HG03139 (cell line): ENCODE measurements around the gene RXRB.

Source experiments
- ATAC-seq: cut with Tn5 transposase; IDR thresholded peaks from one replicate; pipeline ENCODE4 v1.9.1; 2021; ENCODE audit not compliant: unreplicated experiment

The RXRB gene

GRCh38 chr6:33198159-33198852, 2.2 kb downstream of the RXRB start:
- ATAC-seq: no peak

- ATAC-seq: no peak
Observed at GRCh38 chr6:33197431-33198048, 2.9 kb downstream of the RXRB start.

GRCh38 chr6:33195304-33196165, 4.9 kb downstream of the RXRB start:
- ATAC-seq: no peak

DNA sequence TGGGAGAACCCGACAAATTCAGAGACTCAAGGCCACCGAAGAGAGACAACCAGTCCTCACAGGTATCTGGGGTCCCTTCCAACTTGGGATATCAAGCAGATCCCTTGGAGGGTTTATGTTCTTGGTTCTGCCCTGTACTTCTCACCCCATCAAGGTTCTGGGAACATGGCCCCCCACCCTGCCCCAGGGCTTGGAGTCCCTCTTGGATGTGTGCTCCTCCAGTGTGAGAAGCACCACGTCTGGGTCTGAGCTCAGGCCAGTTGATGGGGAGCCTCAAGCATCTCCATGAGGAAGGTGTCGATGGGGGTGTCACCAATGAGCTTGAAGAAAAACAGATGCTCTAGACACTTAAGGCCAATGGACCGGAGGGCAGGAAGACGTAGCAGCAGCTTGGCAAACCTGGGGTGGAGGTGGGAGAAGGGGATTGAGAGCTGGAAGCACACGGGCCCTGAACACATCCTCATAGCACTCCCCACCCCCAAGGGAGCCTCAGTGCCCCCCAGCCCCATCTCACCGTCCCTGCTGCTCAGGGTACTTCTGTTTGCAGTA, 6.0 kb downstream of the RXRB start:
- ATAC-seq: no peak

- ATAC-seq: no peak
Observed at GRCh38 chr6:33193619-33194018, 6.8 kb downstream of the RXRB start.

- ATAC-seq: no peak
Observed at GRCh38 chr6:33192671-33193602, 7.5 kb downstream of the RXRB start.

DNA sequence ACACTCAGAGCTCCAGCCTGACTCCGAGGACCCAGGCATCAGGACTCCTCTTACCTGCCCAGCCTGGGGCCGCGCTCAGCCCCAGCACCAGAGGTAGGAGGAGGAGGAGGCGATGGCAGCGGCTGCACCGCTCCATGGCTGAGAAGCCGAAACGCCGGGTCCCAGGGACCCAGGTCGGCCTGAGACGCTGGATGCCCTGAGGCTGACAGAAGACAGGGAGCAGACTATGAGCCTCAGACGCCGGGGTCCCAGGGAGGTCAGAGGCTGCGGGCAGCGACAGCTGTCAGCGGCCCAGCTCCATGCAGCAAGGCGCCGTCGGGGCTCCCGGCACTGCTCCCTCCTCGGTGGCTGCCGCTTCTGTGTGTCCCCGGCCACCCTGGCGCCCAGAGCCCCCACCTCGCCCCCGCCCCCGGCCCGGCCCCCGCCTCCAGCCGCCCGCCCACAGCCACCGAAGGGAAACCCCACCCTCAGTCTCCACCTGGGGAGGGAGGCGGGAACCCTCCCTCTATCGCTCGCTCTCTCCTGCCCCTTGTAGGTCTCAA, 8.3 kb downstream of the RXRB start, which contains the start of gene COL11A2:
Gene COL11A2, minus strand, starts transcription at position 363 of the 542 bp plus-strand sequence. Its CDS starts 227 bp downstream, at position 136.
- no peak for ATAC-seq

- ATAC-seq: no peak
Observed at GRCh38 chr6:33191383-33192104, 8.9 kb downstream of the RXRB start.

- ATAC-seq: no peak
Observed at GRCh38 chr6:33190504-33191107, 9.9 kb downstream of the RXRB start.

- no peak for ATAC-seq
Observed at GRCh38 chr6:33189625-33190448, 10.6 kb downstream of the RXRB start.

- no peak for ATAC-seq
Observed at GRCh38 chr6:33189164-33189563, 11.3 kb downstream of the RXRB start.

DNA sequence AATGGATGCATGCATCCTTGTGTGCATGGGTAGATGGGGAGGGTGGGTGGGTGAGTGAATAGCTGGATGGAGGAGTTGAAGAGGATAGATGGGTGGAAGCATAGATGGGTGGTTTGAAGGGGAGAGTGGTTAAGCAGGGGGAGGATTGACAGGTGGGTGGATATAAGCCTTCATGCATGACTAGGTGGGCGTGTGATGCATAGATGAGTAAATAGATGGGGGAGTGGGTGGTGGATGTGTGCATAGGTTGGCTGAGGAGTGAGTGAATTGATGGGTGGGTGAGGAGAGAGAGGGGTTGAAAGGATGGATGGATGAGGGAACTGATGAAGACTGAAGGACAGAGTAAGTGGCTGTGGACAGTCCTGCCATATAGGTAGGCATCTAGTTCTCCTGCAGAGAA, 12.7 kb downstream of the RXRB start:
- ATAC-seq: no peak

DNA sequence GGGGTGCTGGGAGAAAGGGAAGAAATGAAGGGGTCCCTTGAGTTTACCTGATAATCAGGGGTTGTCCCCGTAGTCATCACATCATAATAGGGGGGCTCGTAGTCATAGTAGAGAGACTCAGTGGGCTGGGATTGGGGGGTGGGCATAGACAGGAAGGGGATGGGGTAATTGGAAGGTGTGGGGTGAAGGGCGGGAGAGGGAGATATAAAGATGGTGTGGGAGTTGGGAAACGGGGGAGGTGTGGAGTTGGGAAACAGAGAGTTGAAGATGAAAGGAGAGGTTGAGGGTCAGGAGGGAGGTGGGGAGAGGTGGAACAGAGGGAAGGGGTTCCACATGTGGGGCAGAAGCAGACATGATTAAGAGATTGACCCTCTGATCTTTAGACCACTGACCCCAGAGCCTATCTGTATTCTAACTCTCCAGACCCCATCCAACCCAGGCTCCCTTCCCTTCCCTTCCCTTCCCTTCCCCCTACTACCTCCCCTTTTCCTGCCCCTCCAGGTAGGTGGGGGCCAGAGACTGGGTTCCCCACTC, 14.7 kb downstream of the RXRB start:
- ATAC-seq: no peak

GRCh38 chr6:33185190-33185589, 15.3 kb downstream of the RXRB start:
- no peak for ATAC-seq

DNA sequence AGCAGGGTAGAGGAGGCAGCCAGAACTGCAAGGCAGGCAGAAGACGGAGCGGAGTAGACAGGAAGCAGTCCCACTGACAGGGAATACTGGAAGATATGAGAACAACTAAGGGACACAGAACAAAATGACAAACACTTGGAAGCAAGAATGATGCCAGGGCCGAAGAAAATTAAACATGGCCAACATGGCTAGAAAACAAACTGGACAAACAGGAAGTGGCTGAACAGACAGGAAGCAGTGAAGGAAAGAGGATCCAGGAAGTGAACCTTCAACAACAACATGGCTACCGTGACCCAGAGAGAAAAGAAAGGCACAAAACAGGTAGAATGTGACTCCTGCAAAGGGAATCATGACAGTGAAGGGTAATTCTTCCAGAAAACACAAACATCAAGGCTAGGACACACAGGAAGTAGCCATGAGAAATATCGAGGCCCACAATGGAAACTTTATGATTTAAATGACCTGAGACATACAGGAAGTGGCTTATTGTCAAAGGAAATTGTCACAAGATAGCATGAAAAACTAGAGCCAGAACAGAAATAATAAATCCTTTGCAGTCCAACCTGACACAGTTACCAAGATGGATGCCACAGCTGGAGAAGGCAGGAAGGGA, 17.3 kb downstream of the RXRB start:
- no peak for ATAC-seq

- ATAC-seq: no peak
Observed at GRCh38 chr6:33181141-33181540, 19.3 kb downstream of the RXRB start.

DNA sequence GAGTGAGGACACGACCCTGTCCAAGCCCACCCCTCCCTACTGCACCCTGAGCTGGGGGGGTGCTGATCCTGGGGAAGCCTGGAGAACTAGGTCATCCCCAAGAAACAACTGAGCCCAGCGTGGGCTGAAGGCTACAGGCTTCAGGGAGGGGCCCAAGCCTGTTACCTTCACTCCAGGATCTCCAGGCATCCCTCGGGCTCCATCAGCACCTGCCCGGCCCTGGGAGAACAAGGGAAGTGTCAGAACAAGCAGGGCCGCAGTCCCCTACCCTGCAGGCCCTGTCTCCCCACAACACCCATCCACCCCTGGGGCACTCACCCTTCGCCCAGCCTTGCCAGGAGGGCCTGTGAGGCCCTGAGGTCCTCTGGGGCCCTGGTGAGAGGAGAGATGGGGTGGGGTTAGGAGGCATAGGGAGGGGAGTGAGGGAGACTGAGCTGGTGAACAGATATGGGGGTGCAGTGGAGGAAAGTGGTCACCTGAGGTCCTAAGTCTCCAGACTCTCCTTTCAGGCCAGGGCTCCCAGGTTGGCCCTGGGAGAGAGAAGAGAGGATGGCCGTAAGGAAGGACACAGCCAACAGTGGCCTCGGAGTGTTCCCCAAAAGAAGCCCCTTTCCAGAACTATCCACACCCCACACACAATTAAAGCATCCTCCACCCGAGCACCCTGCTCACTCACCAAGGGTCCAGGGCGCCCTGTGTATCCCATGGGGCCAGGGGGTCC, 21.6 kb downstream of the RXRB start:
- no peak for ATAC-seq
